HG03575 (cell line): ENCODE data around the gene CEP192.
A peak's percentile ranks its signal among the peaks of the same experiment; 100 is the strongest.
"Not testable (repeated sequence)": the region's sequence is repeated elsewhere in the genome, so short reads cannot be mapped to it uniquely, and the experiment has no call there.

ENCODE experiments used
- ATAC-seq: cut with Tn5 transposase; IDR thresholded peaks from one replicate; pipeline ENCODE4 v1.9.1; 2021; ENCODE audit not compliant: unreplicated experiment, insufficient number of reproducible peaks, low FRiP score; ENCODE audit errors: extremely low read depth

Gene CEP192

GRCh38 chr18:12990967-12991820 is at the start of gene CEP192:
TSS of gene CEP192 (plus strand) at chr18:12991362. CDS start at chr18:12999425, 8,063 bp downstream.
- ATAC-seq: peak; percentile 69

GRCh38 chr18:12943215-12943614 is 47.9 kb upstream of the CEP192 start:
- ATAC-seq: no peak

- no peak for ATAC-seq
Observed at GRCh38 chr18:12944709-12945108, 46.5 kb upstream of the CEP192 start.

GRCh38 chr18:12946549-12947284 is 44.4 kb upstream of the CEP192 start:
- ATAC-seq: no peak

GRCh38 chr18:12947285-12948049 is 43.7 kb upstream of the CEP192 start, which contains the start of gene SEH1L:
TSS of gene SEH1L (plus strand) at chr18:12948011. CDS start at chr18:12948122, 111 bp downstream.
- no peak for ATAC-seq

- ATAC-seq: no peak
Observed at GRCh38 chr18:12948050-12948804, 42.9 kb upstream of the CEP192 start.

GRCh38 chr18:12958478-12958877 is 32.7 kb upstream of the CEP192 start:
- no peak for ATAC-seq

- no peak for ATAC-seq
Observed at GRCh38 chr18:12960395-12960794, 30.8 kb upstream of the CEP192 start.

- no peak for ATAC-seq
Observed at GRCh38 chr18:12960853-12961397, 30.2 kb upstream of the CEP192 start.

GRCh38 chr18:12963069-12963468 is 28.1 kb upstream of the CEP192 start:
- no peak for ATAC-seq

GRCh38 chr18:12968115-12968514 is 23.0 kb upstream of the CEP192 start:
- ATAC-seq: no peak

- no peak for ATAC-seq
Observed at GRCh38 chr18:12968619-12969018, 22.5 kb upstream of the CEP192 start.

GRCh38 chr18:12973562-12974213 is 17.5 kb upstream of the CEP192 start:
- no peak for ATAC-seq

- ATAC-seq: no peak
Observed at GRCh38 chr18:12975488-12975887, 15.7 kb upstream of the CEP192 start.

- ATAC-seq: no peak
Observed at GRCh38 chr18:12976305-12976704, 14.9 kb upstream of the CEP192 start.

- not testable (repeated sequence) for ATAC-seq
Observed at GRCh38 chr18:12980065-12980464, 11.1 kb upstream of the CEP192 start.

GRCh38 chr18:12989397-12990122 is 1.6 kb upstream of the CEP192 start:
- ATAC-seq: no peak
